HEK293 (cell line): ENCODE data around the gene CCDC24.
A peak's percentile ranks its signal among the peaks of the same experiment; 100 is the strongest.

Source experiments
- BCL11A ChIP-seq: fragments of 450-650 bp; formaldehyde crosslinking; IDR thresholded peaks from 2 replicates; pipeline ENCODE4 v1.5.1; 2016; ENCODE audit warnings: low read depth, missing biosample characterization, missing genetic modification characterization
- BCL11B ChIP-seq: fragments of 450-650 bp; formaldehyde crosslinking; IDR thresholded peaks from 2 replicates; pipeline ENCODE4 v1.5.1; 2016; ENCODE audit warnings: low read depth, missing biosample characterization, missing genetic modification characterization
- EGR2 ChIP-seq: fragments of 450-650 bp; formaldehyde crosslinking; IDR thresholded peaks from 2 replicates; pipeline ENCODE4 v1.5.1; 2016; ENCODE audit warnings: low read depth, missing biosample characterization, missing genetic modification characterization
- FEZF1 ChIP-seq: fragments of 450-650 bp; formaldehyde crosslinking; IDR thresholded peaks from 2 replicates; pipeline ENCODE4 v1.5.1; 2016; ENCODE audit warnings: missing biosample characterization, missing genetic modification characterization
- GLI4 ChIP-seq: fragments of 450-650 bp; formaldehyde crosslinking; IDR thresholded peaks from 2 replicates; pipeline ENCODE4 v1.5.1; 2016; ENCODE audit warnings: missing biosample characterization, missing genetic modification characterization
- GLIS2 ChIP-seq: fragments of 450-650 bp; formaldehyde crosslinking; IDR thresholded peaks from 2 replicates; pipeline ENCODE4 v1.5.1; 2016; ENCODE audit warnings: missing biosample characterization, missing genetic modification characterization
- KLF10 ChIP-seq: fragments of 450-650 bp; IDR thresholded peaks from 2 replicates; pipeline ENCODE4 v1.5.1; 2018; ENCODE audit warnings: missing biosample characterization, mild to moderate bottlenecking, missing genetic modification characterization
- KLF8 ChIP-seq: fragments of 450-650 bp; formaldehyde crosslinking; IDR thresholded peaks from 2 replicates; pipeline ENCODE4 v1.5.1; 2016; ENCODE audit warnings: missing biosample characterization, missing genetic modification characterization
- KLF9 ChIP-seq: fragments of 450-650 bp; formaldehyde crosslinking; IDR thresholded peaks from 2 replicates; pipeline ENCODE4 v1.5.1; 2016; ENCODE audit warnings: missing biosample characterization, missing genetic modification characterization, low read depth
- SP2 ChIP-seq: fragments of 450-650 bp; formaldehyde crosslinking; IDR thresholded peaks from 2 replicates; pipeline ENCODE4 v1.5.1; 2016; ENCODE audit warnings: missing biosample characterization, missing genetic modification characterization
- SP3 ChIP-seq: fragments of 450-650 bp; formaldehyde crosslinking; IDR thresholded peaks from 2 replicates; pipeline ENCODE4 v1.5.1; 2016; ENCODE audit warnings: missing biosample characterization, missing genetic modification characterization
- ZBTB1 ChIP-seq: fragments of 450-650 bp; formaldehyde crosslinking; IDR thresholded peaks from 2 replicates; pipeline ENCODE4 v1.5.1; 2016; ENCODE audit warnings: missing biosample characterization, missing genetic modification characterization
- ZEB2 ChIP-seq: fragments of 450-650 bp; formaldehyde crosslinking; IDR thresholded peaks from 2 replicates; pipeline ENCODE4 v1.5.1; 2016; ENCODE audit warnings: missing biosample characterization, missing genetic modification characterization
- ZNF112 ChIP-seq: fragments of 450-650 bp; formaldehyde crosslinking; IDR thresholded peaks from 2 replicates; pipeline ENCODE4 v1.5.0; 2017; ENCODE audit warnings: missing biosample characterization, missing genetic modification characterization
- ZNF140 ChIP-seq: fragments of 450-650 bp; formaldehyde crosslinking; IDR thresholded peaks from 2 replicates; pipeline ENCODE4 v1.5.1; 2016; ENCODE audit warnings: missing biosample characterization, missing genetic modification characterization
- ZNF19 ChIP-seq: fragments of 450-650 bp; formaldehyde crosslinking; IDR thresholded peaks from 2 replicates; pipeline ENCODE4; 2016; ENCODE audit warnings: missing biosample characterization, missing genetic modification characterization, low read depth
- ZNF214 ChIP-seq: fragments of 450-650 bp; formaldehyde crosslinking; IDR thresholded peaks from 2 replicates; pipeline ENCODE4 v1.5.1; 2017; ENCODE audit warnings: missing biosample characterization, mild to moderate bottlenecking, missing genetic modification characterization, borderline replicate concordance
- ZNF239 ChIP-seq: fragments of 450-650 bp; formaldehyde crosslinking; IDR thresholded peaks from 2 replicates; pipeline ENCODE4 v1.5.1; 2016; ENCODE audit warnings: missing biosample characterization, missing genetic modification characterization
- ZNF248 ChIP-seq: fragments of 450-650 bp; formaldehyde crosslinking; IDR thresholded peaks from 2 replicates; pipeline ENCODE4 v1.5.1; 2017; ENCODE audit warnings: missing biosample characterization, missing genetic modification characterization
- ZNF391 ChIP-seq: fragments of 450-650 bp; formaldehyde crosslinking; IDR thresholded peaks from 2 replicates; pipeline ENCODE4 v1.5.1; 2016; ENCODE audit warnings: low read depth, missing biosample characterization, missing genetic modification characterization, borderline replicate concordance
- ZNF404 ChIP-seq: fragments of 450-650 bp; formaldehyde crosslinking; IDR thresholded peaks from 2 replicates; pipeline ENCODE4 v1.5.1; 2017; ENCODE audit warnings: missing biosample characterization, missing genetic modification characterization
- ZNF423 ChIP-seq: fragments of 450-650 bp; formaldehyde crosslinking; IDR thresholded peaks from 2 replicates; pipeline ENCODE4 v1.5.1; 2016; ENCODE audit warnings: missing biosample characterization, missing genetic modification characterization
- ZNF48 ChIP-seq: fragments of 450-650 bp; formaldehyde crosslinking; IDR thresholded peaks from 2 replicates; pipeline ENCODE4 v1.5.1; 2016; ENCODE audit warnings: missing biosample characterization, missing genetic modification characterization
- ZNF549 ChIP-seq: fragments of 450-650 bp; IDR thresholded peaks from 2 replicates; pipeline ENCODE4 v1.5.1; 2018; ENCODE audit warnings: missing biosample characterization, missing genetic modification characterization, mild to moderate bottlenecking, inconsistent platforms, moderate library complexity
- ZNF560 ChIP-seq: fragments of 450-650 bp; formaldehyde crosslinking; IDR thresholded peaks from 2 replicates; pipeline ENCODE4 v1.5.1; 2017; ENCODE audit warnings: missing biosample characterization, missing genetic modification characterization, borderline replicate concordance
- ZNF561 ChIP-seq: fragments of 450-650 bp; IDR thresholded peaks from 2 replicates; pipeline ENCODE4 v1.5.1; 2018; ENCODE audit warnings: missing biosample characterization, missing genetic modification characterization, borderline replicate concordance
- ZNF600 ChIP-seq: fragments of 450-650 bp; formaldehyde crosslinking; IDR thresholded peaks from 2 replicates; pipeline ENCODE4 v1.5.1; 2016; ENCODE audit warnings: missing biosample characterization, missing genetic modification characterization
- ZNF610 ChIP-seq: fragments of 450-650 bp; formaldehyde crosslinking; IDR thresholded peaks from 2 replicates; pipeline ENCODE4 v1.5.1; 2016; ENCODE audit warnings: missing biosample characterization, missing genetic modification characterization, borderline replicate concordance
- ZNF768 ChIP-seq: fragments of 450-650 bp; formaldehyde crosslinking; IDR thresholded peaks from 2 replicates; pipeline ENCODE4 v1.5.1; 2018; ENCODE audit warnings: missing biosample characterization, mild to moderate bottlenecking, missing genetic modification characterization
- ZNF837 ChIP-seq: fragments of 450-650 bp; formaldehyde crosslinking; IDR thresholded peaks from 2 replicates; pipeline ENCODE4 v1.5.1; 2016; ENCODE audit warnings: missing biosample characterization, missing genetic modification characterization
- ZSCAN16 ChIP-seq: fragments of 450-650 bp; formaldehyde crosslinking; IDR thresholded peaks from 2 replicates; pipeline ENCODE4 v1.5.1; 2016; ENCODE audit warnings: missing biosample characterization, missing genetic modification characterization
- ZSCAN23 ChIP-seq: fragments of 450-650 bp; formaldehyde crosslinking; IDR thresholded peaks from 2 replicates; pipeline ENCODE4 v1.5.1; 2016; ENCODE audit warnings: missing biosample characterization, missing genetic modification characterization
- TF ChIP-seq, protein P1 (sequence below): fragments of 450-650 bp; formaldehyde crosslinking; IDR thresholded peaks from 2 replicates; pipeline ENCODE4 v1.5.1; 2016; ENCODE audit warnings: missing biosample characterization, missing genetic modification characterization
- TF ChIP-seq, protein P2 (sequence below): fragments of 450-650 bp; formaldehyde crosslinking; IDR thresholded peaks from 2 replicates; pipeline ENCODE4 v1.5.1; 2016; ENCODE audit warnings: missing biosample characterization, missing genetic modification characterization
- TF ChIP-seq, protein P3 (sequence below): fragments of 450-650 bp; formaldehyde crosslinking; IDR thresholded peaks from 2 replicates; pipeline ENCODE4 v1.5.1; 2016; ENCODE audit warnings: missing biosample characterization, missing genetic modification characterization

Gene CCDC24

DNA sequence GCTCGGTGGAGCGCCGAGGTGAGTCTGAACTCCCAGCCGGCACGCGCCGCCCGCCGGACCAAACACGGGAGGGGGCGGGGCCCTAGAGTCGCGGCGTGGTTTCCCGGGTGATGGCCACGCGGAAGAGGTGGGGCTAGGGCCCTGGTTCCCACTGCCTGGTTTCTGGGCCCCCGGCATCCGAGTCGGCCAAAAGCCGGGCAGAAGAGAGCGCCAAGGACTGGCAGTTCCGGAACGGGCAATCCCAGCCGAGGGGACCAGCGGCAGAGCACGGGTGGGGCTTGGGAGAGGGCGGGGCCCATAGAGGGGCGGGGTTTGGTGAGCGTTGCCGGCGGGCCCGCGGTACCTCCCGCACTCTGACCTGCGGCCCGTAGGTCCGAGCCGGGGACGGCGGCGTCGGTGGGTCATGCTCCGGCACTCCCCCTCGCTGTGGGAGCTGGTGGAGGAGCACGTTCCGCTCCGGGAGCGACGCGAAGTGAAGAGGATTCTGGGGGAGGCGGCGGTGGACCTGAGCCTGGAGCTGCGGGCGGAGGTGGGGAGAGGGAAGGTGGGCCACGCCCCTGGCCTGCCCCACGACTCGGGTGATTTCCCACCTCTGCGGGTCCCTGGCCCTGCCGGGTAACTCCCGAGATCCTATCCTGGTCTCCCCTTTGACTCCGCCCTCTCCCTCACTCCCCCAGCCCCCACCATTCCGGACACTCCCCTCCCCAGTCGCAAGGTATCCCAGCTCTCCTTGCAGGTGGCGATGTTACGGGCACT lies at the start of gene CCDC24 (continued):
- no peak for TF ChIP-seq ZSCAN16 (tag by site-specific recombination)
- TF ChIP-seq ZNF560, result no peak
- TF ChIP-seq KLF9 (tag by site-specific recombination), result peak; percentile 97
- TF ChIP-seq ZNF600 (tag by site-specific recombination), result peak; percentile 91
- TF ChIP-seq BCL11B, result no peak
- TF ChIP-seq SP2 (tag by site-specific recombination), result peak; percentile 90
- TF ChIP-seq EGR2 (tag by site-specific recombination), result peak; percentile 85
- TF ChIP-seq ZNF48 (tag by site-specific recombination), result no peak
- TF ChIP-seq, protein P1, sequence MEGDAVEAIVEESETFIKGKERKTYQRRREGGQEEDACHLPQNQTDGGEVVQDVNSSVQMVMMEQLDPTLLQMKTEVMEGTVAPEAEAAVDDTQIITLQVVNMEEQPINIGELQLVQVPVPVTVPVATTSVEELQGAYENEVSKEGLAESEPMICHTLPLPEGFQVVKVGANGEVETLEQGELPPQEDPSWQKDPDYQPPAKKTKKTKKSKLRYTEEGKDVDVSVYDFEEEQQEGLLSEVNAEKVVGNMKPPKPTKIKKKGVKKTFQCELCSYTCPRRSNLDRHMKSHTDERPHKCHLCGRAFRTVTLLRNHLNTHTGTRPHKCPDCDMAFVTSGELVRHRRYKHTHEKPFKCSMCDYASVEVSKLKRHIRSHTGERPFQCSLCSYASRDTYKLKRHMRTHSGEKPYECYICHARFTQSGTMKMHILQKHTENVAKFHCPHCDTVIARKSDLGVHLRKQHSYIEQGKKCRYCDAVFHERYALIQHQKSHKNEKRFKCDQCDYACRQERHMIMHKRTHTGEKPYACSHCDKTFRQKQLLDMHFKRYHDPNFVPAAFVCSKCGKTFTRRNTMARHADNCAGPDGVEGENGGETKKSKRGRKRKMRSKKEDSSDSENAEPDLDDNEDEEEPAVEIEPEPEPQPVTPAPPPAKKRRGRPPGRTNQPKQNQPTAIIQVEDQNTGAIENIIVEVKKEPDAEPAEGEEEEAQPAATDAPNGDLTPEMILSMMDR (tag by site-specific recombination), result 0 out of 2 replicates have a peak, but pooled peaks have one; percentile 25
- peak; percentile 92 for TF ChIP-seq SP3 (tag by site-specific recombination)
- TF ChIP-seq BCL11A, result no peak
- no peak for TF ChIP-seq ZNF239 (tag by site-specific recombination)
- TF ChIP-seq ZNF423 (tag by site-specific recombination), result no peak
- TF ChIP-seq ZNF549 (tag by site-specific recombination), result no peak
- TF ChIP-seq ZNF404, result no peak
- peak; percentile 85; the same call in 1 of the 2 replicates for TF ChIP-seq KLF8 (tag by site-specific recombination)
- TF ChIP-seq, protein P2, sequence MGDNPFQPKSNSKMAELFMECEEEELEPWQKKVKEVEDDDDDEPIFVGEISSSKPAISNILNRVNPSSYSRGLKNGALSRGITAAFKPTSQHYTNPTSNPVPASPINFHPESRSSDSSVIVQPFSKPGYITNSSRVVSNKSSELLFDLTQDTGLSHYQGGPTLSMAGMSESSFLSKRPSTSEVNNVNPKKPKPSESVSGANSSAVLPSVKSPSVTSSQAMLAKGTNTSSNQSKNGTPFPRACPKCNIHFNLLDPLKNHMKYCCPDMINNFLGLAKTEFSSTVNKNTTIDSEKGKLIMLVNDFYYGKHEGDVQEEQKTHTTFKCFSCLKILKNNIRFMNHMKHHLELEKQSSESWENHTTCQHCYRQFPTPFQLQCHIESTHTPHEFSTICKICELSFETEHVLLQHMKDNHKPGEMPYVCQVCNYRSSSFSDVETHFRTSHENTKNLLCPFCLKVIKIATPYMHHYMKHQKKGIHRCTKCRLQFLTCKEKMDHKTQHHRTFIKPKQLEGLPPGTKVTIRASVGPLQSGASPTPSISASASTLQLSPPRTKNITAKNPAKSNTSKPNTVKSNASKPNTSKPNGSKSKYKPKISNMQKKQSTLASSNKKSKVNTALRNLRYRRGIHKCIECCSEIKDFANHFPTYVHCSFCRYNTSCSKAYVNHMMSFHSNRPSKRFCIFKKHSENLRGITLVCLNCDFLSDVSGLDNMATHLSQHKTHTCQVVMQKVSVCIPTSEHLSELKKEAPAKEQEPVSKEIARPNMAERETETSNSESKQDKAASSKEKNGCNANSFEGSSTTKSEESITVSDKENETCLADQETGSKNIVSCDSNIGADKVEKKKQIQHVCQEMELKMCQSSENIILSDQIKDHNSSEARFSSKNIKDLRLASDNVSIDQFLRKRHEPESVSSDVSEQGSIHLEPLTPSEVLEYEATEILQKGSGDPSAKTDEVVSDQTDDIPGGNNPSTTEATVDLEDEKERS, result no peak
- TF ChIP-seq FEZF1 (tag by site-specific recombination), result no peak
- no peak for TF ChIP-seq ZSCAN23 (tag by site-specific recombination)
- no peak for TF ChIP-seq ZNF610 (tag by site-specific recombination)
- TF ChIP-seq ZNF391 (tag by site-specific recombination), result no peak
- peak; percentile 77; the same call in 1 of the 2 replicates for TF ChIP-seq GLIS2 (tag by site-specific recombination)
- TF ChIP-seq ZBTB1 (tag by site-specific recombination), result no peak
- TF ChIP-seq ZNF140 (tag by site-specific recombination), result no peak
- TF ChIP-seq ZNF214 (tag by site-specific recombination), result no peak
- no peak for TF ChIP-seq ZNF561 (tag by site-specific recombination)
- no peak for TF ChIP-seq ZNF768 (tag by site-specific recombination)
- TF ChIP-seq, protein P3, sequence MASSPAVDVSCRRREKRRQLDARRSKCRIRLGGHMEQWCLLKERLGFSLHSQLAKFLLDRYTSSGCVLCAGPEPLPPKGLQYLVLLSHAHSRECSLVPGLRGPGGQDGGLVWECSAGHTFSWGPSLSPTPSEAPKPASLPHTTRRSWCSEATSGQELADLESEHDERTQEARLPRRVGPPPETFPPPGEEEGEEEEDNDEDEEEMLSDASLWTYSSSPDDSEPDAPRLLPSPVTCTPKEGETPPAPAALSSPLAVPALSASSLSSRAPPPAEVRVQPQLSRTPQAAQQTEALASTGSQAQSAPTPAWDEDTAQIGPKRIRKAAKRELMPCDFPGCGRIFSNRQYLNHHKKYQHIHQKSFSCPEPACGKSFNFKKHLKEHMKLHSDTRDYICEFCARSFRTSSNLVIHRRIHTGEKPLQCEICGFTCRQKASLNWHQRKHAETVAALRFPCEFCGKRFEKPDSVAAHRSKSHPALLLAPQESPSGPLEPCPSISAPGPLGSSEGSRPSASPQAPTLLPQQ, result peak; percentile 72; the same call in 1 of the 2 replicates
- no peak for TF ChIP-seq ZNF19 (tag by site-specific recombination)
- TF ChIP-seq GLI4 (tag by site-specific recombination), result no peak
- no peak; the same call in 1 of the 2 replicates for TF ChIP-seq KLF10 (tag by site-specific recombination)
- no peak for TF ChIP-seq ZNF837 (tag by site-specific recombination)
- TF ChIP-seq ZEB2 (tag by site-specific recombination), result peak; percentile 52; the same call in 1 of the 2 replicates
- TF ChIP-seq ZNF112 (tag by site-specific recombination), result no peak
- no peak for TF ChIP-seq ZNF248
